ENCODE data around the gene OR6C70. TPM values are rescaled to one million over a fixed set of nuclear protein-coding genes. Genes with fewer than 3 reads are reported as not detected.
"Not testable (repeated sequence)": the region's sequence is repeated elsewhere in the genome, so short reads cannot be mapped to it uniquely, and the experiment has no call there.

OR6C70 gene
- not detected for total RNA-seq

DNA sequence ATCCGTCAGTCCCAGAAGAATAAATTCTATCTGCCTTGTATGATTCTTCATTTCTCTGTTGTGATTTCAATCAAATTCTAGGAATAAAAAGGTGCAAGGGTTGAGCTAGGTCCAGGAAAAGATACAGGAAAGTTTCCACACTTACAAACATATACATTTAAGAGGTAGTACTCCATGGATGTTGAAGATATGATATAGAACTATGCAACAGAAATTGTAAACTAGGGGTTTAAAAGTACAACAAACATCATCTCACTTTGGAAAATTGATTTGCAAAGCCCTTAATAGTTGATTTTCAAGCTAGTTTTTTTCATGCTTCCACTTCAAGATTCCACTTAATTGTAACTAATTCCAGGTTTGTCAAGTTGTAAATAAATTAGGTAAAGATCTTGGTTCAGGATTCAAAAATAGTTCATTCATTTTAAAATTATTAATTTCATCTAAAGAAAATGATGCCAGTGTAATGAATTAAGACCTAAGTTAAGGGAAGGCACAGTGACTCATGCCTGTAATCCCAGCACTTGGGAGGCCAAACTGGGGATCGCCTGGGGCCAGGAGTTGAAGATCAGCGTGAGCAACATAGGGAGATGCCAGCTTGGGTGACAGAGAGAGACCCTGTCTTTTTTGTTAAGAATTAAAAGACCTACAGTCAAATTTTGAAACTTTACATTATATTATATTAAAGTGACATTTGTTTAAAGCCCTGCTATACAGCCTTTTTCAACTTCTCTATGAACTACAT lies at the start of gene OR6C70:
TSS of gene OR6C70 (minus strand) at position 51 of the 742 bp plus-strand sequence. CDS start at position 51, 0 bp downstream.
- no peaks in the 10 kb centered on the region for H3K9me3 ChIP-seq (ENCODE audit: control insufficient read depth in 3 of 3, low read length in 3 of 3)
- H3K4me3 ChIP-seq (ENCODE audit: low read length in 3 of 3) = no peak within 1 kb of the TSS
- H3K4me1 ChIP-seq (ENCODE audit: control insufficient read depth in 3 of 3, insufficient read depth in 3 of 3, low read length in 3 of 3) = no peaks in the 10 kb centered on the region
- H3K27me3 ChIP-seq (ENCODE audit: control insufficient read depth in 3 of 3, insufficient read depth in 3 of 3, low read length in 3 of 3) = no peaks in the 10 kb centered on the region
- no peak within 1 kb of the TSS for H3K9ac ChIP-seq (ENCODE audit: low read depth in 1 of 3, low read length in 3 of 3)
- H3K27ac ChIP-seq (ENCODE audit: low read depth, low read length) = no peak within 1 kb of the TSS
- no peaks in the 10 kb centered on the region for H3K36me3 ChIP-seq (ENCODE audit: control insufficient read depth in 3 of 3, insufficient read depth in 3 of 3, low read length in 3 of 3)

DNA sequence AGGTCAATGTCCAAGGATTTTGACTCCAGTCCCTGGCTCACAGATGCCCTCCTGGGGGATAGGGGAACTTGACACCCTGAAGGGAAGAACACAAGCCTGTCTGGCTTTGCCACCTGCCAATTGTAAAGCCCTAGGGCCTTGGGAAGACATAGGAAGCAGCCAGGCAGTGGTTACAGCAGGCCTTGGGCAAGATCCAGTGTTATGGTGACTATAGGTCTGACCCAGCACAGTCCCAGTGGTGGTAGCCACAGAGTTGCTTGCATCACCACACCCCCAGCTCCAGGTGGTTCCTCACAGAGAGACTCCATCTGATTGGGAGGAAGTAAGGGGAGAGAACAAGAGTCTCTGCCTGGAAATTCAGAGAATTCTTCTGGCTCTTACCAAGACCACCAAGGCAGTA lies 46.5 kb upstream of the OR6C70 start:
- Histone ChIP-seq H3K9ac (ENCODE audit: low read depth in 1 of 3, low read length in 3 of 3) (no peak overlapping the region), H3K27me3 (ENCODE audit: control insufficient read depth in 3 of 3, insufficient read depth in 3 of 3, low read length in 3 of 3) (no peaks in the 10 kb centered on the region), H3K4me1 (ENCODE audit: control insufficient read depth in 3 of 3, insufficient read depth in 3 of 3, low read length in 3 of 3) (no peaks in the 10 kb centered on the region), H3K4me3 (ENCODE audit: low read length in 3 of 3) (no peak overlapping the region), H3K27ac (ENCODE audit: low read depth, low read length) (no peak overlapping the region), H3K36me3 (ENCODE audit: control insufficient read depth in 3 of 3, insufficient read depth in 3 of 3, low read length in 3 of 3) (no peaks in the 10 kb centered on the region), H3K9me3 (ENCODE audit: control insufficient read depth in 3 of 3, low read length in 3 of 3) (no peaks in the 10 kb centered on the region)

DNA sequence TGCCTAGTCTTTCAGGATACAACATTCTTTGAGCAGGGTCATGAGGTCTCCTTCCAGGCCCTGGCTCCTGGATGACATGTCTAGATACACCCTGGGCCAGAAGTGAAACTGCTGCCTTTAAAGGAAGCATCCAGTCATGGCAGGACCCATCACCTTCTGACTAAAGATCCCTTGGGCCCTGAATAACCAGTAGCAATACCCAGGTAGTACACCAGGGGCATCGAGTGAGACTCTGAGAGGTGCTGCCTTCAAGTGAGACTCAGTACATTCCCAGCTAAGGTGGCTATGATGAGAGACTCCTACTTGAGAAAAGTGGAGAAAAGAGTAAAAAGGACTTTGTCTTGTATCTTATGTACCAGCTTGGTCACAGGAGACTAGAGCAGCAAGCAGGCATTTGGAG lies 45.8 kb upstream of the OR6C70 start:
- H3K27ac ChIP-seq (ENCODE audit: low read depth, low read length) = no peak overlapping the region
- H3K9me3 ChIP-seq (ENCODE audit: control insufficient read depth in 3 of 3, low read length in 3 of 3) = no peaks in the 10 kb centered on the region
- no peak overlapping the region for H3K9ac ChIP-seq (ENCODE audit: low read depth in 1 of 3, low read length in 3 of 3)
- H3K27me3 ChIP-seq (ENCODE audit: control insufficient read depth in 3 of 3, insufficient read depth in 3 of 3, low read length in 3 of 3) = no peaks in the 10 kb centered on the region
- H3K4me1 ChIP-seq (ENCODE audit: control insufficient read depth in 3 of 3, insufficient read depth in 3 of 3, low read length in 3 of 3) = no peaks in the 10 kb centered on the region
- no peaks in the 10 kb centered on the region for H3K36me3 ChIP-seq (ENCODE audit: control insufficient read depth in 3 of 3, insufficient read depth in 3 of 3, low read length in 3 of 3)
- H3K4me3 ChIP-seq (ENCODE audit: low read length in 3 of 3) = no peak overlapping the region

DNA sequence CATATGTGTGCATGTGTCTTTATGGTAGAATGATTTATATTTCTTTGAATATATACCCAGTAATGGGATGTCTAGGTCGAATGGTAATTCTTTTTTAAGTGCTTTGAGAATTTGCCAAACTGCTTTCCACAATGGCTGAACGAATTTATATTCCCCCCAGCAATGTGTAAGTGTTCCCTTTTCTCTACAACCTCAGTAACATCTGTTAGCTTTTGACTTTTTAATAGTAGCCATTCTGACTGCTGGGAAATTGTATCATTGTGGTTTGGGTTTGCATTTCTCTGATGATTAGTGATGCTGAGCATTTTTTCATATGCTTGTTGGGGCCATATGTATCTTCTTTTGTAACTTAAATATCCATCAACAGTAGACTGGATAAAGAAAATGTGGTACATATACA lies 31.7 kb upstream of the OR6C70 start:
- H3K36me3 ChIP-seq (ENCODE audit: control insufficient read depth in 3 of 3, insufficient read depth in 3 of 3, low read length in 3 of 3) = no peaks in the 10 kb centered on the region
- H3K9ac ChIP-seq (ENCODE audit: low read depth in 1 of 3, low read length in 3 of 3) = no peak overlapping the region
- H3K4me3 ChIP-seq (ENCODE audit: low read length in 3 of 3) = no peak overlapping the region
- no peaks in the 10 kb centered on the region for H3K27me3 ChIP-seq (ENCODE audit: control insufficient read depth in 3 of 3, insufficient read depth in 3 of 3, low read length in 3 of 3)
- no peak overlapping the region for H3K27ac ChIP-seq (ENCODE audit: low read depth, low read length)
- H3K4me1 ChIP-seq (ENCODE audit: control insufficient read depth in 3 of 3, insufficient read depth in 3 of 3, low read length in 3 of 3) = no peaks in the 10 kb centered on the region
- H3K9me3 ChIP-seq (ENCODE audit: control insufficient read depth in 3 of 3, low read length in 3 of 3) = no peaks in the 10 kb centered on the region

DNA sequence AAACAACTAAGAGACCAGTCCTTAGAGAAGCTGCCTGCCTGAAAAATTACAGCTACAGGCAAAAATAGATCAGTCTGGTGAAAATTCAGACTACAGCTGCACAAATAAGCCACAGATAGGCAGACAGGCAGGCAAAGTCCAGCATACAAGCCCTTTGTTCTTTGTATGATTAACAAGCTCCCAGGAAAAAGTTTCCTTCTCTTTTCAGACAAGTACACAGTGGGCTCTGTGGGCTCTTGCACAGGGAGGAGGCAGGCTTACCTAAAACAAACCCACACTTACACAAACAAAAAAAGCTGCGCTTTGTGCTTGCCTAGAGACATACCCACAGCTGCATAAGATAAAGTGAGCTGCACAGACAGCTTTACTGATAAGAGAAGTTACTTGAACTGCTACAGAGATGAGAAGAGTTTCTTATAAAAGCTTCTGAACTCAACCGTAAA lies 29.9 kb upstream of the OR6C70 start:
- H3K36me3 ChIP-seq (ENCODE audit: control insufficient read depth in 3 of 3, insufficient read depth in 3 of 3, low read length in 3 of 3) = no peaks in the 10 kb centered on the region
- no peak overlapping the region for H3K9ac ChIP-seq (ENCODE audit: low read depth in 1 of 3, low read length in 3 of 3)
- no peaks in the 10 kb centered on the region for H3K4me1 ChIP-seq (ENCODE audit: control insufficient read depth in 3 of 3, insufficient read depth in 3 of 3, low read length in 3 of 3)
- H3K4me3 ChIP-seq (ENCODE audit: low read length in 3 of 3) = no peak overlapping the region
- H3K27me3 ChIP-seq (ENCODE audit: control insufficient read depth in 3 of 3, insufficient read depth in 3 of 3, low read length in 3 of 3) = no peaks in the 10 kb centered on the region
- no peaks in the 10 kb centered on the region for H3K9me3 ChIP-seq (ENCODE audit: control insufficient read depth in 3 of 3, low read length in 3 of 3)
- no peak overlapping the region for H3K27ac ChIP-seq (ENCODE audit: low read depth, low read length)

DNA sequence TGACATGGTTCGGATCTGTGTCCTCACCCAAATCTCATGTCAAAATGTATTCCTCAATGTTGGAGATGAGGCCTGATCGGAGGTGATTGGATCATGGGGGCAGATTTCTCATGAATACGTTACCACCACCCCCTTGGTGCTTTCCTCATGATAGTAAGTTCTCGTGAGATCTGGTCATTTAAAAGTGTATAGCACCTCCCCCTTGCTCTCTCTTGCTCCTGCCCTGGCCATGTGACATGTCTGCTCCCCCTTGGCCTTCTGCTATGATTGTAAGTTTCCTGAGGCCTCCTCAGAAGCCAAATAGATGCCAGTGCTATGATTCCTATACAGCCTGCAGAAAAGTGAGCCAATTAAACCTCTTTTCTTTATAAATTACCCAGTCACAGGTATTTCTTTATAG lies 29.3 kb upstream of the OR6C70 start:
- Histone ChIP-seq H3K9ac (ENCODE audit: low read depth in 1 of 3, low read length in 3 of 3) (no peak overlapping the region), H3K4me3 (ENCODE audit: low read length in 3 of 3) (no peak overlapping the region), H3K9me3 (ENCODE audit: control insufficient read depth in 3 of 3, low read length in 3 of 3) (no peaks in the 10 kb centered on the region), H3K27me3 (ENCODE audit: control insufficient read depth in 3 of 3, insufficient read depth in 3 of 3, low read length in 3 of 3) (no peaks in the 10 kb centered on the region), H3K4me1 (ENCODE audit: control insufficient read depth in 3 of 3, insufficient read depth in 3 of 3, low read length in 3 of 3) (no peaks in the 10 kb centered on the region), H3K27ac (ENCODE audit: low read depth, low read length) (no peak overlapping the region), H3K36me3 (ENCODE audit: control insufficient read depth in 3 of 3, insufficient read depth in 3 of 3, low read length in 3 of 3) (no peaks in the 10 kb centered on the region)

DNA sequence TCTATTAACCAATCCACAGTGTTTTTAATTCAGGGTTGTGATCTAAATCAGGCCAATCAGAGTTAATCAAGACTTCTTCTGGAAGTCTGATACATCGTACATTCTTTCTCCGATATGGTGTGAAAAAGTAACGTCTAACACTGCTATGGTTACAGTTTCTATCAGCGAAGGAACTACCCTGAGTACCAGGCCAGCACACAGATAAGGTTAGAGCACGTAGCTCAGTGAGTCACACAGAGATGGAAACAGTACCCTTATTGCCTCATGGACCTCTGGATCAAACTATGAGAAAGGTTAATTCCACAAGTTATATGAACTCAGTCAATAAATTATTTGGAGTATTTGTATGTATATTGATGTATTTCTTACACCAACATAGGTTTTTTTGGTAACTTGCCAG lies 25.6 kb upstream of the OR6C70 start:
- Histone ChIP-seq H3K9ac (ENCODE audit: low read depth in 1 of 3, low read length in 3 of 3) (no peak overlapping the region), H3K4me1 (ENCODE audit: control insufficient read depth in 3 of 3, insufficient read depth in 3 of 3, low read length in 3 of 3) (no peaks in the 10 kb centered on the region), H3K4me3 (ENCODE audit: low read length in 3 of 3) (no peak overlapping the region), H3K36me3 (ENCODE audit: control insufficient read depth in 3 of 3, insufficient read depth in 3 of 3, low read length in 3 of 3) (no peaks in the 10 kb centered on the region), H3K27ac (ENCODE audit: low read depth, low read length) (no peak overlapping the region), H3K27me3 (ENCODE audit: control insufficient read depth in 3 of 3, insufficient read depth in 3 of 3, low read length in 3 of 3) (no peaks in the 10 kb centered on the region), H3K9me3 (ENCODE audit: control insufficient read depth in 3 of 3, low read length in 3 of 3) (no peaks in the 10 kb centered on the region)

DNA sequence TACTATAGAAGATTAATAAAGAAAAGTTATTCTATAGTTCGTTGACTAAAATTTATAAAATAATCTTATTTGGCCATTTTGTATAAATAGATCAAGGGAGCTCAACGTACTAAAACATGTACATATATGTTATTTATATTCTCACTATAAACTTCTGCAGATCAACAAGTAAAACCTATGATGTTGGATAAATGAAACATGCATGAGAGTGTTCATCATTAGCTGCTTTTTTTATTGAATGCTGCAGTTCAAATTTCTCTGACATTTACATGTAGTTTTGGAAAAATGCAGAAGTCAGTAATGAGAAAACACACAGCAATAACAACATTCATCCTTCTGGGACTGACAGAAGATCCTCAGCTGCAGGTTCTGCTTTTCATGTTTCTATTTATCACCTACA lies 22.1 kb upstream of the OR6C70 start, which contains the start of gene OR6C68:
TSS of gene OR6C68 (plus strand) at position 301 of the 400 bp plus-strand sequence. CDS start at position 301, 0 bp downstream.
- Histone ChIP-seq H3K9me3 (ENCODE audit: control insufficient read depth in 3 of 3, low read length in 3 of 3) (no peaks in the 10 kb centered on the region), H3K27me3 (ENCODE audit: control insufficient read depth in 3 of 3, insufficient read depth in 3 of 3, low read length in 3 of 3) (no peaks in the 10 kb centered on the region), H3K27ac (ENCODE audit: low read depth, low read length) (no peak within 1 kb of the TSS), H3K9ac (ENCODE audit: low read depth in 1 of 3, low read length in 3 of 3) (no peak within 1 kb of the TSS), H3K4me1 (ENCODE audit: control insufficient read depth in 3 of 3, insufficient read depth in 3 of 3, low read length in 3 of 3) (no peaks in the 10 kb centered on the region), H3K36me3 (ENCODE audit: control insufficient read depth in 3 of 3, insufficient read depth in 3 of 3, low read length in 3 of 3) (no peaks in the 10 kb centered on the region), H3K4me3 (ENCODE audit: low read length in 3 of 3) (no peak within 1 kb of the TSS)

DNA sequence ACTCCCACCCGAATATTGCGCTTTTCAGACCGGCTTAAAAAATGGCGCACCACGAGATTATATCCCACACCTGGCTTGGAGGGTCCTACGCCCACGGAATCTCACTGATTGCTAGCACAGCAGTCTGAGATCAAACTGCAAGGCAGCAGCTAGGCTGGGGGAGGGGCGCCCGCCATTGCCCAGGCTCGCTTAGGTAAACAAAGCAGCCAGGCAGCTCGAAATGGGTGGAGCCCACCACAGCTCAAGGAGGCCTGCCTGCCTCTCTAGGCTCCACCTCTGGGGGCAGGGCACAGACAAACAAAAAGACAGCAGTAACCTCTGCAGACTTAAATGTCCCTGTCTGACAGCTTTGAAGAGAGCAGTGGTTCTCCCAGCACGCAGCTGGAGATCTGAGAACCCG lies 14.3 kb upstream of the OR6C70 start:
- not testable (repeated sequence) for H3K4me3 ChIP-seq (ENCODE audit: low read length in 3 of 3); H3K4me1 ChIP-seq (ENCODE audit: control insufficient read depth in 3 of 3, insufficient read depth in 3 of 3, low read length in 3 of 3)

DNA sequence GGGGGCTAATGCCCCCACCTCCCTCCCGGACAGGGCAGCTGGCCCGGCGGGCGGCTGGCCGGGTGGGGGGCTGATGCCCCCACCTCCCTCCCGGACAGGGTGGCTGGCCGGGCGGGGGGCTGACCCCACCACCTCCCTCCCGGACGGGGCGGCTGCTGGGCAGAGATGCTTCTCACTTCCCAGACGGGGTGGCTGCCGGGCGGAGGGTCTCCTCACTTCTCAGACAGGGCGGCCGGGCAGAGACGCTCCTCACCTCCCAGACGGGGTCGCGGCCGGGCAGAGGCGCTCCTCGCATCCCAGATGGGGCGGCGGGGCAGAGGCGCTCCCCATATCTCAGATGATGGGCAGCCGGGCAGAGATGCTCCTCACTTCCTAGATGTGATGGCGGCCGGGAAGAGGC lies 9.2 kb upstream of the OR6C70 start:
- H3K36me3 ChIP-seq (ENCODE audit: control insufficient read depth in 3 of 3, insufficient read depth in 3 of 3, low read length in 3 of 3); H3K27me3 ChIP-seq (ENCODE audit: control insufficient read depth in 3 of 3, insufficient read depth in 3 of 3, low read length in 3 of 3); H3K4me3 ChIP-seq (ENCODE audit: low read length in 3 of 3); H3K9me3 ChIP-seq (ENCODE audit: control insufficient read depth in 3 of 3, low read length in 3 of 3); H3K9ac ChIP-seq (ENCODE audit: low read depth in 1 of 3, low read length in 3 of 3); H3K4me1 ChIP-seq (ENCODE audit: control insufficient read depth in 3 of 3, insufficient read depth in 3 of 3, low read length in 3 of 3); H3K27ac ChIP-seq (ENCODE audit: low read depth, low read length): not testable (repeated sequence)

More for the DNA sequence above, 14.3 kb upstream of the OR6C70 start:
- not testable (repeated sequence) for H3K9me3 ChIP-seq (ENCODE audit: control insufficient read depth in 3 of 3, low read length in 3 of 3); H3K27ac ChIP-seq (ENCODE audit: low read depth, low read length); H3K27me3 ChIP-seq (ENCODE audit: control insufficient read depth in 3 of 3, insufficient read depth in 3 of 3, low read length in 3 of 3); H3K36me3 ChIP-seq (ENCODE audit: control insufficient read depth in 3 of 3, insufficient read depth in 3 of 3, low read length in 3 of 3); H3K9ac ChIP-seq (ENCODE audit: low read depth in 1 of 3, low read length in 3 of 3)
